Stimulated activated naive CD4-positive, alpha-beta T cell (primary cell): ENCODE results near the gene DLGAP1.

Experiments used
- DNase-seq, 6 experiments: peaks; one replicate each; lab custom pipeline; 2025; lab: John Stamatoyannopoulos, UW

DLGAP1 gene

GRCh38 chr18:3691705-3692104 lies 763.4 kb downstream of the DLGAP1 start:
- DNase-seq = no peak

GRCh38 chr18:3690764-3691066 lies 764.4 kb downstream of the DLGAP1 start:
- DNase-seq = no peak

GRCh38 chr18:3689986-3690763 lies 764.9 kb downstream of the DLGAP1 start:
- no peak for DNase-seq

GRCh38 chr18:3689091-3689490 lies 766.0 kb downstream of the DLGAP1 start:
- no peak for DNase-seq

GRCh38 chr18:3688690-3689089 lies 766.4 kb downstream of the DLGAP1 start:
- no peak for DNase-seq

- DNase-seq = no peak
Observed at GRCh38 chr18:3683483-3683882, 771.6 kb downstream of the DLGAP1 start.

GRCh38 chr18:3682061-3682460 lies 773.0 kb downstream of the DLGAP1 start:
- DNase-seq = no peak

- DNase-seq = no peak
Observed at GRCh38 chr18:3679241-3679640, 775.9 kb downstream of the DLGAP1 start.

- DNase-seq = no peak
Observed at GRCh38 chr18:3675994-3676393, 779.1 kb downstream of the DLGAP1 start.

GRCh38 chr18:3675446-3675845 lies 779.7 kb downstream of the DLGAP1 start:
- DNase-seq = no peak

GRCh38 chr18:3671176-3671575 lies 783.9 kb downstream of the DLGAP1 start:
- DNase-seq = no peak

- DNase-seq = no peak
Observed at GRCh38 chr18:3669376-3669775, 785.7 kb downstream of the DLGAP1 start.

GRCh38 chr18:3667255-3668137 lies 787.6 kb downstream of the DLGAP1 start:
- no peak for DNase-seq

GRCh38 chr18:3666526-3667254 lies 788.4 kb downstream of the DLGAP1 start:
- DNase-seq = no peak

- DNase-seq = peak; percentile 47 to 80 (median 60)
Observed at GRCh38 chr18:3665780-3666525, 789.2 kb downstream of the DLGAP1 start.

GRCh38 chr18:3665204-3665603 lies 789.9 kb downstream of the DLGAP1 start:
- no peak for DNase-seq

GRCh38 chr18:3664563-3665178 lies 790.4 kb downstream of the DLGAP1 start:
- no peak for DNase-seq

GRCh38 chr18:3663870-3664512 lies 791.1 kb downstream of the DLGAP1 start:
- no peak for DNase-seq

- no peak for DNase-seq
Observed at GRCh38 chr18:3661989-3662388, 793.1 kb downstream of the DLGAP1 start.

- no peak for DNase-seq
Observed at GRCh38 chr18:3660739-3661515, 794.2 kb downstream of the DLGAP1 start.
